ENCODE data around the gene PARD3B.

Gene PARD3B

DNA sequence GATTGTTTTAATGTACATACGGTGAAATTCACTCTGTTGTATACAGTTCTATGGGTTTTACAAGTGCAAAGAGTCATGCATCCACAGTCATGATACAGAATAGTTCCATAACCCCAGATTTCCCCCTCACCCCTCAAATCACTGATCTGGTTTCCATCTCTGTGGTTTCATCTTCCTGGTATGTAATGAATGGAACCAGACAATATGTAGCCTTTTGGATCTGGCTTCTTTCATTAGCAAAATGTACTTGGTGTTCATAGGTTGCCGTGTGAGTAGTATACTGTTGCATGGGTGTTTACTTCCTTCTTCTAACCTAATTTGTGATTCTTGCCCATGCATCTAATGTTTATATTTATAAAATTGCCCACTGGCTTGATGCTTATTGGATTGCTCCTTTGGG, 838.3 kb downstream of the PARD3B start:
- no peaks in the 10 kb centered on the region for H3K9me3 ChIP-seq (ENCODE audit: control extremely low read depth in 1 of 5, control insufficient read depth in 4 of 5, insufficient read depth in 2 of 5, low read depth in 1 of 5, low read length in 4 of 5)
- DNase-seq: no peak
- CTCF ChIA-PET: no interaction called here
- POLR2A ChIA-PET: no interaction called here
- no peak overlapping the region for H3K4me3 ChIP-seq (ENCODE audit: control insufficient read depth in 1 of 7, extremely low read depth in 1 of 7, insufficient read depth in 4 of 7, low read depth in 2 of 7, low read length in 6 of 7)
- no peaks in the 10 kb centered on the region for H3K27me3 ChIP-seq (replicated peaks in 2 of 5; ENCODE audit: control insufficient read depth in 4 of 5, insufficient read depth in 5 of 5, low read length in 4 of 5)
- H3K27ac ChIP-seq (ENCODE audit: insufficient read depth in 1 of 2, low read depth in 1 of 2, low read length in 2 of 2, poor library complexity in 1 of 2, severe bottlenecking in 2 of 2): no peak overlapping the region
- WGBS (ENCODE audit: insufficient coverage): no CpG with 5 or more reads among the region's 2 CpGs
- H3K36me3 ChIP-seq (ENCODE audit: control insufficient read depth in 4 of 4, insufficient read depth in 4 of 4, low read length in 3 of 4): no peaks in the 10 kb centered on the region
- H3K4me1 ChIP-seq (ENCODE audit: control extremely low read depth in 1 of 4, control insufficient read depth in 4 of 4, insufficient read depth in 4 of 4, low read length in 3 of 4): no peaks in the 10 kb centered on the region

DNA sequence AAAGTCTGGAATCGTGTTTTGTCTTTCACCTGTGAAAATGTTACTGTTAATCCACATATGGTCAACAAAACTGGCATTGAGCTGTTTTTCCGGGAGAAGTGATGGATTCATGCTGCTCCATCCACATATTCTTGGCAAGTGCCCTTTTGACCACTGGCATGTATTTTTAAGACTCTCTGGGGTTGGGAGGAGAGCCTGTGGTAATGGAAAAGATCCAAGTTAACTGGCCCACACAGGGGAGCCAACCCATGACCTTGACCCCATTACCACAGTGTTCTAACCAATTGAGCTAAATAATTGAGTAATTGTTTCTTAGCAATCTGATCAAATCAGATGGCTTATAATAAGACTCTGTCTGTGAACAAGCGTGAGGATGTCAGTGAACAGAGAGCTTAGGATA, 840.8 kb downstream of the PARD3B start:
- Histone ChIP-seq H3K4me3 (ENCODE audit: control insufficient read depth in 1 of 7, extremely low read depth in 1 of 7, insufficient read depth in 4 of 7, low read depth in 2 of 7, low read length in 6 of 7) (no peak overlapping the region), H3K4me1 (ENCODE audit: control extremely low read depth in 1 of 4, control insufficient read depth in 4 of 4, insufficient read depth in 4 of 4, low read length in 3 of 4) (no peaks in the 10 kb centered on the region), H3K27ac (ENCODE audit: insufficient read depth in 1 of 2, low read depth in 1 of 2, low read length in 2 of 2, poor library complexity in 1 of 2, severe bottlenecking in 2 of 2) (no peak overlapping the region), H3K36me3 (ENCODE audit: control insufficient read depth in 4 of 4, insufficient read depth in 4 of 4, low read length in 3 of 4) (no peaks in the 10 kb centered on the region), H3K9me3 (ENCODE audit: control extremely low read depth in 1 of 5, control insufficient read depth in 4 of 5, insufficient read depth in 2 of 5, low read depth in 1 of 5, low read length in 4 of 5) (no peaks in the 10 kb centered on the region), H3K27me3 (replicated peaks in 2 of 5; ENCODE audit: control insufficient read depth in 4 of 5, insufficient read depth in 5 of 5, low read length in 4 of 5) (no peaks in the 10 kb centered on the region)
- ChIA-PET CTCF (no interaction called here), POLR2A (no interaction called here)
- no peak for DNase-seq
- 100% methylated on average over 1 of the region's 3 CpGs for WGBS (ENCODE audit: insufficient coverage)

DNA sequence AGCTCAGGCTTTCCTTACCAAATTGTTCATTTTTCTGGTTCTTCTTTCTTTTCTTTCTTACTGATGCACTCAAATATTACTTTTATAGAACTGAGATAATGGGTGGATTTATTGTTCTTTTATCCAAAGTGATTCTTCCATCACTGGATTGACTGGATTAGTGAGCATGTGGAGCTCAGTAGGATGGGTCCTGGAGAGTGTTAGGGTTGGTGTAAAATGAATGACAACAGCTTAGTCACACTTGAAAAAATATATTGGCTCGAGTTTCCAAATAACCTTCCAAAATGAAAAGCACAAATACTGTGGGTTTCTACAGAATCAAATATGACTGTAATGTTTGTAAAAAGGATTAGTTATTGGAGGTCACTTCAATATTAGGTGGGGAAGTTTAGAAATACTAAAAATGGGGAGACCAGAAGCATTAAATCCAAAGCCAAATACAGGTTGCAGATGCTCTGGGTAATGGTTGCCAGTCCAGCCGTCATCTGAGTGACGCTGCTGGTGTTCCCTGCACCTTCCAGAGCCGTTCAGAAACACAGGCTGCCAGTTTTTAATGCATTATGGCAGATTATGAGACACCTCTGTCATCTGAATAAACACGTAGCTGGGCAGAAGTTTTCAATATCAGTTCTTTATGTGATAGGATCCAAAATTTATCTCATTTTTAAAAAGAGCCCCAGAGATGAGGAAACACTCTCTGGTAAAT, 842.2 kb downstream of the PARD3B start:
- ChIA-PET CTCF (no interaction called here), POLR2A (no interaction called here)
- 93% methylated on average over 2 of the region's 5 CpGs for WGBS (ENCODE audit: insufficient coverage)
- H3K4me1 ChIP-seq (ENCODE audit: control extremely low read depth in 1 of 4, control insufficient read depth in 4 of 4, insufficient read depth in 4 of 4, low read length in 3 of 4): no peaks in the 10 kb centered on the region
- H3K9me3 ChIP-seq (ENCODE audit: control extremely low read depth in 1 of 5, control insufficient read depth in 4 of 5, insufficient read depth in 2 of 5, low read depth in 1 of 5, low read length in 4 of 5): no peaks in the 10 kb centered on the region
- H3K27ac ChIP-seq (ENCODE audit: insufficient read depth in 1 of 2, low read depth in 1 of 2, low read length in 2 of 2, poor library complexity in 1 of 2, severe bottlenecking in 2 of 2): no peak overlapping the region
- H3K36me3 ChIP-seq (ENCODE audit: control insufficient read depth in 4 of 4, insufficient read depth in 4 of 4, low read length in 3 of 4): no peaks in the 10 kb centered on the region
- no peak for DNase-seq
- H3K27me3 ChIP-seq (replicated peaks in 2 of 5; ENCODE audit: control insufficient read depth in 4 of 5, insufficient read depth in 5 of 5, low read length in 4 of 5): no peaks in the 10 kb centered on the region
- no peak overlapping the region for H3K4me3 ChIP-seq (ENCODE audit: control insufficient read depth in 1 of 7, extremely low read depth in 1 of 7, insufficient read depth in 4 of 7, low read depth in 2 of 7, low read length in 6 of 7)

DNA sequence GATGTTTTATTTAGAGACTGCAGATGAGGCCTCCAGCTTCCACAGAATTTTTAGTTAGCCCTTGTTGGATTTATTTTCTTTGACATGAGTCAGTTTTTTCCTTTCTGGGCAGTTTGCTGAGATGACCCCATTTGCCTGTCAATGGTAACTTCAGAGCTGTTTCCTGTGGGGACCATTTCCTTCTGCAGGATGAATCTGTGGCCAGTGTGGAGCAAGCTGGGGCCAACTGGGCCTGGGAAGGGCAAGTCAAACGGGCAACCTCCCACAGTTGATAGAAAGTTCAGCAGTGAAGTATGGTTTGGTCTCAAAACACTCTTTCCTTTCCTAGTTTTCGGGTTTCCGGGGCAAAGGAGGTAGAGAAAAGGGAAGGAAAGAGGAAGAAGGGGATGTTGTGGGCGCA, 845.6 kb downstream of the PARD3B start:
- Histone ChIP-seq H3K36me3 (ENCODE audit: control insufficient read depth in 4 of 4, insufficient read depth in 4 of 4, low read length in 3 of 4) (no peaks in the 10 kb centered on the region), H3K27me3 (replicated peaks in 2 of 5; ENCODE audit: control insufficient read depth in 4 of 5, insufficient read depth in 5 of 5, low read length in 4 of 5) (no peaks in the 10 kb centered on the region), H3K9me3 (ENCODE audit: control extremely low read depth in 1 of 5, control insufficient read depth in 4 of 5, insufficient read depth in 2 of 5, low read depth in 1 of 5, low read length in 4 of 5) (no peaks in the 10 kb centered on the region), H3K4me3 (ENCODE audit: control insufficient read depth in 1 of 7, extremely low read depth in 1 of 7, insufficient read depth in 4 of 7, low read depth in 2 of 7, low read length in 6 of 7) (no peak overlapping the region), H3K27ac (ENCODE audit: insufficient read depth in 1 of 2, low read depth in 1 of 2, low read length in 2 of 2, poor library complexity in 1 of 2, severe bottlenecking in 2 of 2) (no peak overlapping the region), H3K4me1 (ENCODE audit: control extremely low read depth in 1 of 4, control insufficient read depth in 4 of 4, insufficient read depth in 4 of 4, low read length in 3 of 4) (no peaks in the 10 kb centered on the region)
- DNase-seq: no peak
- WGBS (ENCODE audit: insufficient coverage): 91% methylated on average over 3 of the region's 4 CpGs
- POLR2A ChIA-PET: no interaction called here
- CTCF ChIA-PET: no interaction called here

DNA sequence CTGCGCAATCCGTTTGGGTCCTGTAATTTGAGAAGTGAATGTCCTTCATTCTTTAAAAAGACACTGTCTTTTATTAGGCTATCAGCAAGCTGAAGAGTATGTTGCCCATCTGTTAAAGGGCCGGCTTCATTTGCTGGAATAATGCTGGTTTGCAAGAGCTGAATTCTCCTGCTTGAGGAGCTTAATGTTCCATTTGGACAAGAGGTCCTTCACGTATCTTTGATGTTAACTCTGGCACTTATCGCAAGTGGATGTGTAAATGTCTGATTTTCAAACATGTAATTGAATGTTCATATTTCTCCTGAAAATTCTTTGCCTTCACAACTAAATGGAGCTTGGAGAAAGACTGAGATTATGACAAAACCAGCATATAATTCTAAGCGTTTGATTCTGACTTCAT, 856.2 kb downstream of the PARD3B start:
- no peak for DNase-seq
- 100% methylated on average over 1 of the region's 6 CpGs for WGBS (ENCODE audit: insufficient coverage)
- H3K4me3 ChIP-seq (ENCODE audit: control insufficient read depth in 1 of 7, extremely low read depth in 1 of 7, insufficient read depth in 4 of 7, low read depth in 2 of 7, low read length in 6 of 7): no peak overlapping the region
- no peaks in the 10 kb centered on the region for H3K9me3 ChIP-seq (ENCODE audit: control extremely low read depth in 1 of 5, control insufficient read depth in 4 of 5, insufficient read depth in 2 of 5, low read depth in 1 of 5, low read length in 4 of 5)
- no peaks in the 10 kb centered on the region for H3K36me3 ChIP-seq (ENCODE audit: control insufficient read depth in 4 of 4, insufficient read depth in 4 of 4, low read length in 3 of 4)
- H3K4me1 ChIP-seq (ENCODE audit: control extremely low read depth in 1 of 4, control insufficient read depth in 4 of 4, insufficient read depth in 4 of 4, low read length in 3 of 4): no peaks in the 10 kb centered on the region
- ChIA-PET CTCF (no interaction called here), POLR2A (no interaction called here)
- H3K27me3 ChIP-seq (replicated peaks in 2 of 5; ENCODE audit: control insufficient read depth in 4 of 5, insufficient read depth in 5 of 5, low read length in 4 of 5): peaks cover 0 to 2% (median 0%) of the 10 kb centered on the region in 5 experiments
- no peak overlapping the region for H3K27ac ChIP-seq (ENCODE audit: insufficient read depth in 1 of 2, low read depth in 1 of 2, low read length in 2 of 2, poor library complexity in 1 of 2, severe bottlenecking in 2 of 2)

DNA sequence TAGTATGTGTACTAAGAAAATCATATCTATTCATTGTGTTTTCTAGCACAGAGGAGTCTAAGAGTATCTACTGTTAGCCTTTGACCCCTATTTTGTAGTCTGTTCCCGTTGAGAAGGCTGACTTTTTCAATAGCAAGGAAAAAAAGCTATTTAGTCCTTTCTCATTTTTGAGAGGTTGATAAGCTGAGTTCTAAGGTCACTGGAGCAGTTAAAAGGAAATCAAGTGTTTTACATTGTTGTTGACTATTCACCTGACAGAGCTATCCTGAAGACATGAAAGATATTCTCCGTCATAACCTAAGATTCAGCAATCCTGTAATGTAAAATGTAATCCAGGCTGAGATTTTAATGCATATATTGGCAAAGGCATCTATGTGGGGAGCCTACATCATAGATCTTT, 856.7 kb downstream of the PARD3B start:
- Histone ChIP-seq H3K27ac (ENCODE audit: insufficient read depth in 1 of 2, low read depth in 1 of 2, low read length in 2 of 2, poor library complexity in 1 of 2, severe bottlenecking in 2 of 2) (no peak overlapping the region), H3K4me3 (ENCODE audit: control insufficient read depth in 1 of 7, extremely low read depth in 1 of 7, insufficient read depth in 4 of 7, low read depth in 2 of 7, low read length in 6 of 7) (no peak overlapping the region), H3K9me3 (ENCODE audit: control extremely low read depth in 1 of 5, control insufficient read depth in 4 of 5, insufficient read depth in 2 of 5, low read depth in 1 of 5, low read length in 4 of 5) (no peaks in the 10 kb centered on the region), H3K36me3 (ENCODE audit: control insufficient read depth in 4 of 4, insufficient read depth in 4 of 4, low read length in 3 of 4) (no peaks in the 10 kb centered on the region), H3K4me1 (ENCODE audit: control extremely low read depth in 1 of 4, control insufficient read depth in 4 of 4, insufficient read depth in 4 of 4, low read length in 3 of 4) (no peaks in the 10 kb centered on the region), H3K27me3 (replicated peaks in 2 of 5; ENCODE audit: control insufficient read depth in 4 of 5, insufficient read depth in 5 of 5, low read length in 4 of 5) (peaks cover 0 to 2% (median 0%) of the 10 kb centered on the region in 5 experiments)
- no peak for DNase-seq
- 100% methylated on average over 1 of the region's 2 CpGs for WGBS (ENCODE audit: insufficient coverage)
- POLR2A ChIA-PET: no interaction called here
- CTCF ChIA-PET: no interaction called here

DNA sequence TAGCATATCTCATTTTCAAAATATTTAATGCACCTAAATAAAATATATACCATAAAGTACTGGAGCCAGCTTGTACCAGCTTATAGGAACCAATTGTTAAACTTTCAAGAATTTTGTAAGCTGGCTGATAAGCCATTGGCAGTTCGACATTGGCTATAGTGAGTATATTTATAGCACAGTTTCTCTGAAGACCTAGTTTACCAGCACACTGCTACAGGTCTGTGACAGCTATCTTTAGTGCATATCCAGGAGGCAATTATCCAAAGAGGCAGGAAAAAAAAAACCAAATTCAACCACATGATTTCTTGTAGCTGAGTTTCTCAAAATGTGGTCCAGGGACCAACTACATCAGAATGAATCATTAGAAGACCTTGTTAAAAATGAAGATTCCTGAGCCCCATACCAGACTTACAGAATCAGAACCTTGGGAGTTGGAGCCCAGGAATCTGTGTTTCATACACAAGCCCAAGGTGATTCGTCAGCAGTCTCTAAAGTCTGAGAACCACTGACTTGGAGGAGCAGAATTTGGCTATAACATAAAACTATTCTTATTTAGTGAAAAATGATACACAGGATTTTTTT, 858.1 kb downstream of the PARD3B start:
- H3K9me3 ChIP-seq (ENCODE audit: control extremely low read depth in 1 of 5, control insufficient read depth in 4 of 5, insufficient read depth in 2 of 5, low read depth in 1 of 5, low read length in 4 of 5): no peaks in the 10 kb centered on the region
- no peak for DNase-seq
- H3K36me3 ChIP-seq (ENCODE audit: control insufficient read depth in 4 of 4, insufficient read depth in 4 of 4, low read length in 3 of 4): no peaks in the 10 kb centered on the region
- no peak overlapping the region for H3K4me3 ChIP-seq (ENCODE audit: control insufficient read depth in 1 of 7, extremely low read depth in 1 of 7, insufficient read depth in 4 of 7, low read depth in 2 of 7, low read length in 6 of 7)
- H3K4me1 ChIP-seq (ENCODE audit: control extremely low read depth in 1 of 4, control insufficient read depth in 4 of 4, insufficient read depth in 4 of 4, low read length in 3 of 4): no peaks in the 10 kb centered on the region
- no CpG with 5 or more reads among the region's 2 CpGs for WGBS (ENCODE audit: insufficient coverage)
- ChIA-PET CTCF (no interaction called here), POLR2A (interaction anchor here (0.6 kb wide), 1 partner anchor 114 kb away, joined by 3 read pairs; no protein-coding TSS in a partner anchor)
- H3K27ac ChIP-seq (ENCODE audit: insufficient read depth in 1 of 2, low read depth in 1 of 2, low read length in 2 of 2, poor library complexity in 1 of 2, severe bottlenecking in 2 of 2): no peak overlapping the region
- peaks cover 0 to 2% (median 0%) of the 10 kb centered on the region in 5 experiments for H3K27me3 ChIP-seq (replicated peaks in 2 of 5; ENCODE audit: control insufficient read depth in 4 of 5, insufficient read depth in 5 of 5, low read length in 4 of 5)
